ENCODE data around the gene CAMK1D. TPM values are rescaled to one million over a fixed set of nuclear protein-coding genes. Genes with fewer than 3 reads are reported as not detected.

CAMK1D gene
- total RNA-seq, 1 donor from 2014 or later, result 14.0 TPM

DNA sequence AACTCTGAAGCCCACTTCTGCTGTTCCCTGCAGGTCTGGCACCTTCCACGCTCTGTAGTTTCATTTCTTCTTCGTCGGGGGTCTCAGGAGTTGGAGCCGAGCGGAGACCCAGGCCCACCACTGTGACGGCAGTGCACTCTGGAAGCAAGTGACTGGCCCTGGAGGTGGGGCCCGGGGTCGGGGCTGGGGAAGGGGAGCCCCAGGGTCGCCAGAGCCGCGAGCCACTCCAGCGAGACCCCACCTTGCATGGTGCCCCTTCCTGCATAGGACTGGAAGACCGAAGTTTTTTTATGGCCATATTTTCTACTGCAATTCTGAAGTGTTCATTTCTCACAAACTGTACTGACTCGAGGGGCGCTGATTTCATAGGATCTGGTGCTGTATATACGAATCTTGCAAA lies 479.4 kb downstream of the CAMK1D start:
- no peak for DNase-seq

DNA sequence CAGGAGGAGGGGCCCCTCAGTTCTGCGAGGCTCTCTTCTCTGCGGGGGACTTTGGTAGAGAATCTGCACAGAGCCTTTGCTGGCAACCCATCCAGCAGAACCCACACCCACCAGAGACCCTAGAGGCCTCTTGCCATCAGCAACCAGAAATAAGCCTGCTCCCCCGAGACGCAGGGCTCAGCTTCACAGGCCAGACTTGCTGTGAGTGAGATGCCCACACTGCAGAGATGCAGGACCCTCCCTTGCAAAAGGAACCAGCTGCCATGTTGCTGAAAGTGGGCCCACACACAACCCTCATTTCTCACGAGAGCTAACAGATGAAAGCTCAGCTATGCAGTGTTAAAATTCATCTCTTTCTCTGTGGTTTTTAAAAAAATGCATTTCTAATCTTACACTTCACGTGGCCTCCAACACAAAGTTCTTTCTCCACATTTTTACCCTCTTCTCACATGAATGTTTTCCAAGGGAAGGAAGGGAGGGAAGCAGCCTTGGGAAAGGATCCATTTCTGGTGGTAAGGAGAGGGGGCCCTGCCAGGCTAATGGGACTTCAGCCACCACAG lies 480.6 kb downstream of the CAMK1D start:
- peak; percentile 10 for DNase-seq

DNA sequence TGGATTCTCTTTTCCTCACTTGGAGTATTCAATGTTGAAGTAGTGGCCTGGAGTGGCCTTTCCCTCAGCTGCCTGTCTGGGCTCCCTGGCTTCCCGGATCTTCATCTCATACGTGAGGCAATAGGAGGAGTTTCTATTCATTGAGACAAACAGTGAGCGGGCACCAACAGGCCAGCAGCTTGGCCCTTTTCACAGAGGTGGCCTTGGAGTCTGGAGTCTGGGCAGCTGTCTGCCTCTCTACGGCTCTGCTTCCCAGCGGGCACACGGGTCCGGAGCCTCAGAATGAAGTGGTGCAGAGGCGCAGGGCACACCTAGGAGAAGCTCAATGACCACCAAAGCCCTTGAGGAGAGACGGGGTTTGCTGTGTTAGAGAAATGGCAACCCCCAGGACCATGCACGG lies 482.7 kb downstream of the CAMK1D start:
- DNase-seq, result no peak

DNA sequence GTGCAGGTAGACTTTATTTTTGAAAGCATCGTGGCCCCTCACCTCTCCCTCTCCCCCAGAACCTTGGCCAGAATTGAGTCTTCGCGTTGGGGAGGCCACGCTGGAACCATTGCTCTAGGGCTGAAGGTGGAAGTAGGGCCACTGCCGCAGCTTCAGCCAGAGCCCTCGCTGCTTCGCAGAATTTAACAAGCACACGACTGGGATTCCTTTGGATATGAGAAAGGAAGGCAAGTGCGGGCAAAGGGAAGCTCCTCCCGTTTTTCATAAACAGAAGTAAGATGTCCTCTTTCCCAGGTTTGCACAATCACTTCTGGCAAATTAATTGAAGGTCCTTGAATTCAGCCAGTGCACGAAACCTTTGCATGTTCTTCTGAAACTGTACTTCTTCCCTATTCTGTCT lies 484.1 kb downstream of the CAMK1D start:
- no peak for DNase-seq

DNA sequence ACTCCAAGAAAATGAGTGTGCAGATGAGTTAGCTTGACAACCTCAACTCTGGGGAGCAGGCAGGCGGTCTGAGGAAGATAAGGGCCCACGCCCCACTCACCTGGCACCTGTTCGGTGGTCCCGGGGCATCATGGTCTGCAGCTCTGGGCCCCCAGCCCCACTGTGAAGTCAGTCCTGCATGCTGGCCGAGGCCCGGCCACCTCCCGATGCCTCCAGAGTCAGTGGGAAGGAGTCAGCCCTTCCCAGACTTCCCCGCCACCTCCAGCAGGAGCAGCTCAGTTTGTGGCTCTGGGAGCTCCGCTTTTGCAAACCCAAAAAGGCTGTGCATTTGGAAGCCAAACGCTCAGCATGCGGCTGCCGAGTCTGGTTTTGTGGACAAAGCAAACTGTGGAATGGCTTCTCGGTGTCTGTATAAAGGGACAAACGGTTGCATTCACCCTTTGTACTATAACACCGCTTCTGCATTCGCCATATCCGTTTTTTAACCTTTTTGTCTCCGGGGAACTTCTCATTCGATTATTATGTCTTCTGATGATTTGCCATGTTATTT lies 484.8 kb downstream of the CAMK1D start:
- no peak for DNase-seq

DNA sequence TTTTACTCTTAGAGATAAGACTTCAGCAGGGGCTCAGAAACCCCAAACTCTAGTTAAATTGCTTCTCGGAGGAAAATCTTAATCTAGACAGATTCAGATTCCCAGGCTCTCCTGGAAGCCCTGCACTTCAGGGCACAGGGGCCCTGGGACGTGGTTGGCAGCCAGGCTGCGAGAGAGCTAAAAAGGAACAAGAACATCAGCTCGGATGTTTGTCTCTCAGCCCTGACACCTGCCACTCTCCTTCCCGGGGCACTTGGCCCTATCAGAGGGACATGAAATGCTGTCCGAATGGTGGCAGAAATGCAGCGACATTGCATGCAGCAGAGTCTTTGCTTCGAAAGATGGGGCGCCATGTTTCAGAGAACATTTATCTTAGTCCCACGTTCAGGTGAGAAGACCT lies 485.4 kb downstream of the CAMK1D start:
- no peak for DNase-seq

DNA sequence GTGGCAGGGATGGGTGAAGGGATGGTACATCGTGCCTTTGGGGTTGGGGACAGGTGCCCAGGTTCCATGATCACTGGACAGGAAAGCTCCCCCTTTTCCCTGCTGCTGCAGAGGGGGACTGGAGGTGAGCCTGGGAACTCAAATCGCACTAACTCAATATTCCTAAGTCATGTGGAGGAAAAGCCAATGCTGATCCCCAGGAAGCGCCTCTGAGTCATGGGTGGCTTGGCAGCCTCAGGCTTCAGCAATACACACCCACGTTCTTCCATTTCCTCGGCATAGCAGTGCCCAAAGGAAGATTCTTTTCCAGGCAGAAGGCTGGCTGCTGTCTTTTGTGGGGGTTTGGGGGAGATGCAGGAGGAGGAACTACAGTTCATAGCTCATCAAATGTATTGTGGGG lies 486.4 kb downstream of the CAMK1D start:
- DNase-seq, result no peak

DNA sequence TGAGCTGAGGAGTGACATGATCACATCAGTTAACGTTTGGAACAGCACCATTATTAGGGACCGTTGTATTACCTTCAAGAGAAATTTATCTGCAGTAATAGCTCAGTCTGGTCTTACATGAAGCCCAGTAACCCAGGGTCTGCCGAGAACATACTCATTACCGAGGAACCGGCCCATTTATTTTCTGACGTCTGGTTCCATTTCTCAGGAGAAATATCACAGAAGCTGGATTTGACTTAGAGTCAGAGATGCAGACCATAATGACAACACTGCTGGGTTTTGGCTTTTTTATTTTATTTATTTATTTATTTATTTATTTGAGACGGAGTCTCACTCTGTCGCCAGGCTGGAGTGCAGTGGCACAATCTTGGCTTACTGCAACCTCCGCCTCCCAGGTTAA lies 489.0 kb downstream of the CAMK1D start:
- DNase-seq, result no peak

DNA sequence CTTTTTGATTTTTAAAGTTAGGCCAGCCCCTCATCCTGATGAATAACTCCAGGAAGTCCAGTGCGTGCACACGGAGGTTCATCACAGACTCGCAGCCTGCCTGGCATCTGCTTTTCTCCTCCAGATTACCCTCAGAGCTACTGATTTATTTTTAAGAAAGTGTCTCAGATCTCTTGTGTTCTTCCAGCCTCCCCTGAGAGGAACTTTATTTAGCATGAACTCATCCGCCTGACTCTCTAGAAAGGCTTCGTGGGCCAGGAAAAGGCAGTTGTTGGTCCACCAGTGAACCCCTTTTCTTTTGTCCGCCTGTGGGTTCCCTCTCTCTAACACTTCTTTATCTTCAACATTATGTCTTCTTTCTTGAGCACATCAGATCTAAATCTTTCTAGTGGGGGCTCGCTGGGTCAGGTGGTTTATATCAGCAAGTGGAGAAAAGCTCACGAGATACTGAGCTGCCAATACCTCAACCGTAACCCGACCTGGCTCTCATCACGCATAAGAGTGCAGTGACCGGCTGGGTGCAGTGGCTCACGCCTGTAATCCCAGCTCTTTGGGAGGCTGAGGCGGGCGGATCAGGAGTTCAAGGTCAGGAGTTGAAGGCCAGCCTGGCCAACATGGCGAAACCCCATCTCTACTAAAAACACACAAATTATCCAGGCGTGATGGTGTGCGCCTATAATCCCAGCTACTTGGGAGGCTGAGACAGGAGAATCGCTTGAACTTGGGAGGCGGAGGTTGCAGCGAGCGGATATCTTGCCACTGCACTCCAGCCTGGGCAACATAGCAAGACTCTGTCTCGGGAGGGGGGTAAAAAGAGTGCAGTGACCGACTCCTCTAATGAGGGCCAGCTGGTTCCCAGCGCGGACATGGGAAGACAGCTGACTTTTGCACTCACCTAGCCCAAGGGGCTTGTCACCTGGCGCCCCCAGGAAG lies 489.9 kb downstream of the CAMK1D start:
- no peak for DNase-seq

DNA sequence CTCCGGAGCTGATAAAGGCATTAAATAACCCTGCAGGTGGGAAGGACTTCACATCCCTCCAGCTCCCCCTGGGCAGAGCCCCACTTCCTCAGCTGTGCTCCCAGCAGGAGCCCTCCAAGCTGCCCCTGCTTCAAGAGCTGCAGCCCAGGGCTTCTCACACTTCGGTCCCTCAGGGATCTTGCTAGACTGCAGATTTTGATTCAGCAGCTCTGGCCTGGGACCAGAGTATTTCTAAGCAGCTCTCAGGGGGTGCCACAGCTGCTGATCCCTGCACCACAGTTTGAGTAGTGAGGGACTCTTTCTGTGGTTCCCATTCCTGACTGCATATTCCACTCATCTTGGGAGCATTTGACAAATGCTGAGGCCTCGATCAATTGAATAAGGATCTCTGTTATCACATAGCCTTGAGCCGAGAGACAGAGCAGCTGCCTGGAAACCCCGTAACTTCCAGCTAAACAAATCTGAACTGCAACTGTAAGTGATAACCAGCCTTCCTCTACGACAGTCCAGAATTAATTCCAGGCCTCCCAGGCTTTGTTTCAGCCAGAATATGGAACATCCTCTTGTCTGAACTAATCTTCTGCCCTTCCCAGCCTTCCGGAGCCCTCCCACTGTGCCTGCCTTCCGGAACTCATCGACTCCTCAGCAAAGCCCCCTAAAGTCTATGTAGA lies 490.7 kb downstream of the CAMK1D start:
- DNase-seq, result peak; percentile 87

DNA sequence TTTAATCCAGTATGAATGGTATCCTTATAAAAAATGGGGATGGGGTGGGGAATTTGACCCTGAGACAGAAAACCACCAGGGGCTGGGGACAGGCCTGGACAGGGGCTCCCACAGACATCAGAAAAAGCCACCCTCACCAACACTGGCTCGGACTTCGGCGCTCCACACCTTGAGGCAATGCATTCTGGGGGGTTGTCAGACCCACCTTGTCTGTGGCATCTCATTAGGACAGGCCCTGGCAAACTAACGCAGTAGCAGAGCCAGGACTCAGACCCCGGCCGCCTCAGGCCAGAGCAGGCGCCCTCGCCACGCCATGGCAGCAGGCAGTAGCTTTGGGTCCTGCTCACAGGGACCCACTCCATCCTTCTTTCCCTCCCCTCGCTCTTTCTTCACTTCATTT lies 492.1 kb downstream of the CAMK1D start:
- no peak for DNase-seq

DNA sequence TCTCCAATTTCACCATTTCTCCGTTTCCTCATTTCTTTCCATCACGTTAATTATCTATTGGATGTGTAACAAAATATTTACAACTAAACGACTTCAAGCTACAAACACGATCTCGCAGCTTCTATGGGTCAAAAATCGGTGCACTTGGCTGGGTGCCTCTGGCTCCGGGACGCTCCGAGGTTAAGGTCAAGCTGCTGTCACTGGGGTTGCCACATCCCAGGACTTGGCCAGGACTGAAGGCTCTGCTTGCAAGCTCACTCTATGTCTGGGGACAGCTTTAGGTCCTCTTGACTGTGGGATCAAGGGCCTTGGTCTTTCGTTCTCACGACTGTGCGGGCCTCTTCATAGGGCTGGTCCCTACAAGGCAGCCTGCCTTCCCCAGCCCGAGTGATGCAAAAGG lies 492.5 kb downstream of the CAMK1D start:
- no peak for DNase-seq

DNA sequence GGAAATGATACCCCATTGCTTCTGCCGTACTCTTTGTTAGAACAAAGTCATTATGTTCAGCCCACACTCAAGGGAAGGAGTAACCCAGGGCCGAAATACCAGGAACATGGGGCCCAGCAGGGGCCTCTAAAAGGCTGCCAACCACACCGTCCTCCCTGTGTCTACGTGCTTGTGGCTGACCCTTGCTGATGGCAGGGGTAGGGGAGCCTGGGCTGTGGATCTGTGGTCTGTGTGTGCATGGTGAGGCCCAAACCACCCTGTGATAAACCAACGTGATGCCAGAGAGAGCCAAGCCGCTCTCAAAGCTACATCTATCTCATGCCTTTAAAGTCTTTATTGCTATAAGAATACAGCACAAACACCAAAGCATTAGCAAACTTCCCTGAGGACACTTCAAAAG lies 493.0 kb downstream of the CAMK1D start:
- no peak for DNase-seq

DNA sequence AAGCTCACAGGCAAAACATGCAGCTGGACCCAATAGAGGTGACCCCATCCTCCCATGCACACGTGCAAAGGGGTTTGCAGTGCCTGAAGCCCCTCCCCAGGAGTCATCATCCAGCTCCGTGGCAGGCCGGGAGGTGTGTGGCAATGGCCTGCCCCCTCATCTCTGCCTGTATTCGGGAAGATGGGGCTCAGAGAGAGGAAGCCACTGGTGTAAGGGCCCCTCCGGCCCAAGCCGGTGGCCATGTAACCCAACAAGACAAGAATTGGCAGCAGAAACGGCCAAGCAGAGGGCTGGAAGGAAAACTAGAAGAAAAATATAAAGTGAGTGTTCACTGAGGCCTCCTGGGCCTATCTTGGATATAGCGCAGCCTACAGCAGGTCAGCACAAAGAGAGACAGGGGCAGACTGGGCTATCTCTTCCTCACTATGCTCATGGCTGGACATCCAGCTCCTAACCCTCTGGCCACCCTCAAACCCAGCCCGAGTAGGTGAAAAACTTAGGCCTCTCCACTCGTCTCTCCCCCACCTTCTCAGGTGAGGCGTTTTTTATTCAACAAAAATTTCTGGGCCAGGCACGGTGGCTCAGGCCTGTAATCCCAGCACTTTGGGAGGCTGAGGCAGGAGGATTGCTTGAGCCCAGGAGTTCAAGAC lies 494.1 kb downstream of the CAMK1D start:
- no peak for DNase-seq

DNA sequence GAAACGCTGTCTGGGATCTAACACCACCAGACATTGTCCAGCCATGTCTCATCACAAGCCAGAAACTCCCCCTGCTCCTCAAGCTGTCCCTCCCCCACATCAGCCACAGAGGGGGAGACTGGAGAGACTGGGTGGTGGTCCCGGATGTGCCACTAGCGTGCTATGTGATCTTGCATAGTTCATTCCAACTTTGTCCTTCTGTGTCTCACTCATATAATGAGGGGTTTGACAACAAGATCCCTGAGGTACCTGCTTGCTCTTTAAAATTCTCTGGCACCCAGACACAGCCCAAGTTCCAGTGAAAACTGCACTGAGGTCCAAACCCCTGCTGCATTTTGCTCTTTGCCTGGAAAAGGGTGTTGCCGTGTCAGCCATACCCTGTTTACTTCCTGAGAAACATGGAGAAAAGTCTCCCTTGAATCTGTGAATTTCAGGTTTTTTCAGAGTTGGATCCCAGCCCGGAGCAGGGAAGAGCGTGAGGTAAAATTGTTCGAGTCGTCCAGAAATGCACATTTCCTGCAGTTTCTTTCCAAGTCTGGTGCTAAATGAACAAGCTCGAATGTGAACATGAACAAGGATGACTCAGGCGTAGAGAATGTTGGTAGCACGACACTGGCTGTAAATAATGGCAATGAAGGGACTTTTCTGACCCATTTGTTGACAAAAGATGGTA lies 495.6 kb downstream of the CAMK1D start:
- DNase-seq, result peak; percentile 90

DNA sequence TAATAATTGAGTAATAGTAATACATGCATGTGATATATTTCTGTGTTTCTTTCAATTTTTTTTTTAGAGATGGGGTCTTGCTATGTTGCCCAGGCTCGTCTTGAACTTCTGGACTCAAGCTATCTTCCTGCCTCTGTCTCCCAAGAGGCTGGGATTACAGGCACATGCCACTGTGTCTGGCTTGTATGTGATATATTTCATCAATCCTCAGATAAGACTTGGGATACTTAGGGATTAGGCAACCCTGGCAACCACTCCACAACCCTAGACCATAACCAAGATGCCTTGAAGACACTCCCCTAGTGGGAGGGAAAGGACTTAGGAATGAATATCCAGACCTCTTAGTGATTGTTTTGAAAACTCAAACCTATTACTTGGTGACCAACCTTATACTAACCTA lies 497.4 kb downstream of the CAMK1D start:
- DNase-seq, result no peak

DNA sequence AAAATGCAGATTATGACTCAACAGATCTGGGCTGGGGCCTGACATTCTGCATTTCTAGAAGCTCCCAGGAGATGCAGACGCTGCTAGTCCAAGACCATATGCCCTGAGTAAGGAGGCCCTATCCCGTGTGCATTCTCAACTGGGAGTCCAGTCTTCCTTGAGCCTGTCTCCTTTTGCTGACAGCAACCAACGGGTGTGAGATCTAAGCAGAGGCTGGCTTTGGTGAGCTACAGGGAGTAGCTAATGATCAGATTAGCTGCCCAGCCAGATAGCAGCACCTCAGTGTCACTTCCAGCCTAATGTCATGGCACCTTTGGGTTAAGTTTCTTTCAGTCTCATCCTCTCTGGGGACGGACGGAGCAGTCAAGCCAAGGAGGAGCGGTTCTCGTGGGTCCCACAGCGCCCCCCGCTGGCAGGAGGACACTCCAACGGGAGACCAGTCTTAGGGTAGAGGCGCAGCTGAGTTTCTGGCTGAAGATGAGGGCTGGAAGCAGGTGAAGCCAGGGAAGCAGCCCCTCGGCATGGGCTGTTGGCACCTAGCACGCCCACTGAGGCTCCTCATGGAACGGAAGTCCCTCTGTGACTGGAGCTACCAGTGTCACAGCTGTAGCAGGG lies 498.1 kb downstream of the CAMK1D start:
- no peak for DNase-seq

DNA sequence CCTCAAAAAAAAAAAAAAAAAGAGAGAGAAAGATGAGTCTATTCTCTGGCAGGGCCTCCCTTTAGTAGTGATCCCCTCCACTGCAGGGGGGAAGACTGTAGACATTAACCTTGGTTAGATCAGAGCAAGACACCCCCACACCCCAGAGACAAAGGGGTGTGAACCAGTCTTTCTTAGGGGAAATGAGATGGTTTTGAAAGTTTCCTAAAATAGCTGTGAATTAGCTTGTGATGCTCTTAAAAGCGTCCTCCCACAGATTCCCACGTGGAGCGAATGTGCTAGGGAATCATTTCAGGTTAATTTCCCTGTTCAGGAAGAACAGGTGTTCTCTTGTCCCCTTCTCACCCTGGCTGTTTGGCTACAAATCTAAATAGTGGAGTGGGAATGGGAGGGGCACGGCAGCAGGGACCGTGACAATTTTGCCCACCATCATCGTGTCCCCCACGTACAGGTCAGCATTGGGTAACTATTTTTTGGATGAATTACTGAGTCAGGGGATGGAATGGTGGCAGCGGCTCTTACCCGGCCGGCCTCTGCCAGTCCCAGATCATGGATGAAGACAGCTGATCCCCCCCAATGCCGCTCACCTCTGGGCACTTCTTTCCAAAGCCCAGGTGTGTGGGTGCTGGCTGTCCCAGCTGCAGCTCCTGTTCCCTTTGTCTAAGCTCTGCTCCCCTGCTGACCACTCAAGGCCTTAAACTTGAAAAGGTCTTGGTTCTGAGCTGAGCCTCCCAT lies 499.3 kb downstream of the CAMK1D start:
- DNase-seq, result no peak

DNA sequence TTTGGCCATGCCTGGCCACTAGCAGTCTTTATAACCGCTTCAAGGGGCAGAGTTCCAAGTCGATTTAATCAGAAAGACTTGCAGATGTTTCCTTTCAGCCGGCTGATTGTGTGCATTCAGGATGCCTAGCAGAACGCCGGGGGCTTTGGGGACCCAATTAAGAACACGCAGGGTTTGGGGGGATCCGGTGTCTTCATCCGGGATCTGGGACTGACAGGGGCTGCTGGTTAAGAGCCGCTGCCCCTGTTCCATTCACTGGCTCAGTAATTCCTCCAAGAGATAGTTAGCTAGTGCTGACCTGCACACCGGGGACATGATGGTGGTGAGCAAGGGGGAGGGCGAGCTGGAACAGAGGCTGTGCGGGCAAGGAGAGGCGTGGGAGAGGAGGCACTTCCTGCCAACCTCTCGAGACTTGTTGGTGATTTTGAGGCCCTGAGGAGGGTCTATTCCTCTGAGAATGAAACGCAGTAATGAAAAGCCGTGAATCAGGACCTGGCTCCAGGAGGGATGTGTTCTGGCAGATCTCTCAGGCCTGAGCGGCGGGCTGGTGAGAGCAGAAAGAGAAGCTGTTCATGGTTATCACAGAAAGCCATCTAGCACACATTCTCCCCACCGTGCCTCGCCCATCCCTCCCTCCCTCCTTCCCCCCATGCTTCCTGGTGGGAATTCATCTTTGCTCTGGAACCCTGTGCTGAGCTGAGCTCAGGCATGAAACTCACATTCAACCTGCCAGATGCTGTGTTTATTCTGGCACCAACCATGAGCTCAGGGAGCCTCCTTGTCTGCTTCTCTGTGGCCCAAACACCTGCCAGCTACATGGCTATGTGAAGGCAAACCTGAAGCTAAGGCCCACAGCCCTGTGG lies 500.2 kb downstream of the CAMK1D start:
- DNase-seq, result no peak

DNA sequence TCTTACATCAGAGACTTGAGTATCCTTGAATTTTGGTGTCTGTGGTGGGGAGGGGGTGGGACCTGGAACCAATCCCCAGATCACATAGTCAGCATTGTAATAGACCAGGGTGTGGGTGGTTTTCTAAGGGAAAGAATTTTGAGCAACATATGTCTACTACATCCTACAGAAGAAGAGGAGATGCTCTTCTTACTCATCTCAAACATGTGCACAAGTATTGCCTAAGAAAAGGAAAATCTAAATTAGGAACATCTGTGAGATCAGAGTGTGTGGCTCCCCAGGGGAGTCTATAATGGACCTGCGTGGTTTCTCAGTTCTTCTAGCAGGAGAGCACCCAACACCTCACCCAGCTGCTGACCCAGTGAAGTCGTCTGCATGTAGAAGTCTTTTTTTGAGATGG lies 503.3 kb downstream of the CAMK1D start:
- DNase-seq, result no peak
